Gastrocnemius medialis (tissue), 4 donors: Measurements from ENCODE around the gene MRPL33. TPM values are rescaled to one million over a fixed set of nuclear protein-coding genes. Genes with fewer than 3 reads are reported as not detected.
A peak's percentile ranks its signal among the peaks of the same experiment; 100 is the strongest.
"Not testable (repeated sequence)": the region's sequence is repeated elsewhere in the genome, so short reads cannot be mapped to it uniquely, and the experiment has no call there.

Experiments used
- ATAC-seq, 2 donors: fragments of 150-250 bp; one replicate each; pipeline ENCODE4 v1.9.1; 2016
- DNase-seq, 2 donors: peaks; one replicate each; pipeline ENCODE4 v3.0.0-alpha.2; 2019
- H3K27ac ChIP-seq, 4 donors: fragments of 200-600 bp; sonication (generic); 1 replicate in 1 of 4; 2 replicates in 3 of 4; pipeline ENCODE4 v1.5.1; 2016 to 2018; ENCODE audit warnings: mild to moderate bottlenecking in 2 of 4, moderate library complexity in 1 of 4
- H3K27me3 ChIP-seq, 3 donors: fragments of 200-600 bp; sonication (generic) in 2 of 3; 1 replicate in 1 of 3; 2 replicates in 2 of 3; pipeline versions ENCODE4 v1.5.1 to v1.6.0; 2016 to 2019; ENCODE audit warnings: mild to moderate bottlenecking in 1 of 3, moderate library complexity in 1 of 3
- H3K36me3 ChIP-seq, 2 donors: fragments of 200-600 bp; sonication (generic) in 1 of 2; one replicate each; pipeline ENCODE4 v1.5.1; 2017 to 2018
- H3K4me1 ChIP-seq, 2 donors: fragments of 200-600 bp; sonication (generic) in 1 of 2; one replicate each; pipeline ENCODE4 v1.5.1; 2016 to 2017; ENCODE audit warnings: mild to moderate bottlenecking in 2 of 2
- H3K4me3 ChIP-seq, 4 donors: fragments of 200-600 bp; sonication (generic) in 3 of 4; 1 replicate in 1 of 4; 2 replicates in 3 of 4; pipeline ENCODE4 v1.5.1; 2016 to 2019; ENCODE audit warnings: mild to moderate bottlenecking in 2 of 4
- H3K9me3 ChIP-seq, 3 donors: fragments of 200-600 bp; sonication (generic) in 2 of 3; 1 replicate in 1 of 3; 2 replicates in 2 of 3; pipeline ENCODE4 v1.5.1; 2016 to 2019
- POLR2A ChIP-seq, 2 donors: fragments of 450-650 bp; IDR thresholded peaks; one replicate each; pipeline ENCODE4 v1.6.1; 2017; ENCODE audit warnings: antibody characterized with exemption in 2 of 2, mild to moderate bottlenecking in 2 of 2, moderate library complexity in 2 of 2
- in situ Hi-C, 4 donors: fragments of 200-750 bp; cut with MboI; loops; one replicate each; pipeline versions ENCODE4 v1.15.0 to v1.8.0; 2017; ENCODE audit warnings: low sequenced_read_pairs in 4 of 4
- intact Hi-C: fragments of 100-400 bp; cut with DNase I; formaldehyde crosslinking; loops from one replicate; pipeline ENCODE4 v1.15.1; 2023; ENCODE audit warnings: low total_unique reads
- total RNA-seq, 4 donors: library from RNA; depleted of rRNA; stranded (reverse); fragments of >200 nt; gene quantifications; one replicate each; pipeline versions ENCODE4 v1.1.0 to v1.2.3, GENCODE V29; 2016
- TF ChIP-seq, protein P1 (sequence below), 5 experiments: fragments of 450-650 bp in 3 of 5; fragments of 200-600 bp in 2 of 5; sonication (generic) in 2 of 5; IDR thresholded peaks in 4 of 5; conservative IDR thresholded peaks in 1 of 5; 1 replicate in 4 of 5; 2 replicates in 1 of 5; pipeline ENCODE4 v1.5.1; 2016 to 2019; ENCODE audit warnings: antibody characterized with exemption in 5 of 5, mild to moderate bottlenecking in 3 of 5, moderate library complexity in 3 of 5

Gene MRPL33
- total RNA-seq, 4 donors from 2014 or later, result 231 to 500 (median 388) TPM

GRCh38 chr2:27756544-27757498 is 14.7 kb upstream of the MRPL33 start:
- no peaks in the 10 kb centered on the region for H3K36me3 ChIP-seq
- no peaks in the 10 kb centered on the region for H3K27me3 ChIP-seq
- intact Hi-C loops (no loop called here), in situ Hi-C loops (loop anchor here in 1 of 4 donors (10.0 kb wide), 1 partner anchor 698 kb away; no protein-coding TSS in a partner anchor)
- no peaks in the 10 kb centered on the region for H3K9me3 ChIP-seq
- peak overlapping the region in 3 of 4 donors; percentile 10 to 48 (median 40) for H3K27ac ChIP-seq
- peak; percentile 24 to 65 for DNase-seq
- H3K4me3 ChIP-seq, result no peak overlapping the region
- ATAC-seq, result peak; percentile 18 to 52
- TF ChIP-seq, protein P1, sequence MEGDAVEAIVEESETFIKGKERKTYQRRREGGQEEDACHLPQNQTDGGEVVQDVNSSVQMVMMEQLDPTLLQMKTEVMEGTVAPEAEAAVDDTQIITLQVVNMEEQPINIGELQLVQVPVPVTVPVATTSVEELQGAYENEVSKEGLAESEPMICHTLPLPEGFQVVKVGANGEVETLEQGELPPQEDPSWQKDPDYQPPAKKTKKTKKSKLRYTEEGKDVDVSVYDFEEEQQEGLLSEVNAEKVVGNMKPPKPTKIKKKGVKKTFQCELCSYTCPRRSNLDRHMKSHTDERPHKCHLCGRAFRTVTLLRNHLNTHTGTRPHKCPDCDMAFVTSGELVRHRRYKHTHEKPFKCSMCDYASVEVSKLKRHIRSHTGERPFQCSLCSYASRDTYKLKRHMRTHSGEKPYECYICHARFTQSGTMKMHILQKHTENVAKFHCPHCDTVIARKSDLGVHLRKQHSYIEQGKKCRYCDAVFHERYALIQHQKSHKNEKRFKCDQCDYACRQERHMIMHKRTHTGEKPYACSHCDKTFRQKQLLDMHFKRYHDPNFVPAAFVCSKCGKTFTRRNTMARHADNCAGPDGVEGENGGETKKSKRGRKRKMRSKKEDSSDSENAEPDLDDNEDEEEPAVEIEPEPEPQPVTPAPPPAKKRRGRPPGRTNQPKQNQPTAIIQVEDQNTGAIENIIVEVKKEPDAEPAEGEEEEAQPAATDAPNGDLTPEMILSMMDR (IDR thresholded peaks at IDR 0.05 in 4 of 5, conservative IDR thresholded peaks at IDR 0.05 in 1 of 5), result no peak
- TF ChIP-seq POLR2A (IDR thresholded peaks at IDR 0.05), result no peak
- H3K4me1 ChIP-seq, result peaks cover 7 to 18% of the 10 kb centered on the region in 2 donors

DNA sequence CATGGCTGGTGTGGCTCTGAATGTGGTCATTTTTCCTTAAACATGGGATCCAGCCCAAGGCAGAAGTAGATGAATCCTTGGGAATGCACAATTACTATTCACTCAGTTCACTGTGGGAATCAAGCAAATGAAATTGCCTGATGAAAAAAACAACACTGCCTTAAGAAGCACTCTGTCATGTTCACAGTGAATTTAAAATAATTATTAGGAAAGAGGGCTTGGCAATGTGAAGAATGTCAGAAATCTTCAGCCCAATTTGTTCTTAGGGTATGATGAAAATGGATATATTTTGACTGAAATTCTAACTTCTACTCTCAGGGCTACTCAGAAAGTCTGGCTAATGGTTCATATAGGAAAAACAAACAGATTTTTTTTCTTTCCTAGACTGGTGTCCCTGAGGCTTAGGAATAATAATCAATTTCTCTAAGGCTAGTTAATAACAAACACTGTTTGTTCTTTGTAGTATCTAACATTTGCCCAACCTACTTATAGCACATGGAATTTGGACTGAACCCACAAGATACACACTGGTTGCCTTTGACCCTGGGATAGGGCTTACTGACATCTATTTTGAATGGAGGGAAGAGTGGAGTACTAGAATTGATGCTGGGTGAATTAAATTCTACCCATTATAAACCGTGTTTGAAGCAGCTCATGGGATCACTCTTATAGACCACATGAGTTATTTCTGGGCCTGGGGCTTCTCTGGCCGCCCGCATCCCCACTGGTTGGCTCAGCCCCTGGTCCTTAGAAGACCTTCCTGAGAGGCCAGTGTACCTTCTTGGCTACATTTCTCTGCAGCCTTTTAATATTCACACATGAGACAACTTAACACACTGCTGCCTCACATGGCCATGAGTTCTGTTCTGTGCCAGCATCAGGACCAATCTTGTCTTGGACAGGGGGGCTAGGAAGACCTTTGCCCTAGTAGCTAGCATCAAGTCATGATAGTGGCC is 8.3 kb upstream of the MRPL33 start:
- Histone ChIP-seq H3K4me3 (no peak overlapping the region), H3K27me3 (no peaks in the 10 kb centered on the region), H3K27ac (no peak overlapping the region), H3K9me3 (no peaks in the 10 kb centered on the region), H3K4me1 (peaks cover 0 to 24% of the 10 kb centered on the region in 2 donors), H3K36me3 (no peaks in the 10 kb centered on the region)
- ATAC-seq (no peak), DNase-seq (no peak)
- no peak for TF ChIP-seq POLR2A (IDR thresholded peaks at IDR 0.05)
- TF ChIP-seq, protein P1 (IDR thresholded peaks at IDR 0.05 in 4 of 5, conservative IDR thresholded peaks at IDR 0.05 in 1 of 5), result no peak
- in situ Hi-C loops, result no loop called here
- intact Hi-C loops, result loop anchor here (5.0 kb wide), 1 partner anchor 329 kb away; no protein-coding TSS in a partner anchor

DNA sequence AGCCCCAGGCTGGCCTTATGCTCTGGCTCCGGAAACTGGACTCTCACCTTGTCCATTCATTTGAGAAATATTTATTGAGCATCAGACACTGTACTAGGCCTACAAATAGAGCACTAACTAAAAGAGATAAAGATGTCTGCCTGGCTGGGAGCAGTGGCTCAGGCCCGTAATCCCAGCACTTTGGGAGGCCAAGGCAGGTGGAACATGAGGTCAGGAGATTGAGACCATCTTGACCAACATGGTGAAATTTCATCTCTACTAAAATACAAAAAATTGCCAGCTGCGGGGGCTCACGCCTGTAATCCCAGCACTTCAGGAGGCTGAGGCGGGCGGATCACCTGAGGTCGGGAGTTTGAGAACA is 7.6 kb upstream of the MRPL33 start:
- Histone ChIP-seq H3K36me3 (no peaks in the 10 kb centered on the region), H3K9me3 (no peaks in the 10 kb centered on the region), H3K4me3 (no peak overlapping the region), H3K27me3 (no peaks in the 10 kb centered on the region), H3K4me1 (peaks cover 0 to 24% of the 10 kb centered on the region in 2 donors), H3K27ac (no peak overlapping the region)
- no peak for TF ChIP-seq POLR2A (IDR thresholded peaks at IDR 0.05)
- TF ChIP-seq, protein P1 (IDR thresholded peaks at IDR 0.05 in 4 of 5, conservative IDR thresholded peaks at IDR 0.05 in 1 of 5), result no peak
- in situ Hi-C loops (no loop called here), intact Hi-C loops (loop anchor here (5.0 kb wide), 1 partner anchor 328 kb away; no protein-coding TSS in a partner anchor)
- no peak for ATAC-seq
- no peak for DNase-seq

DNA sequence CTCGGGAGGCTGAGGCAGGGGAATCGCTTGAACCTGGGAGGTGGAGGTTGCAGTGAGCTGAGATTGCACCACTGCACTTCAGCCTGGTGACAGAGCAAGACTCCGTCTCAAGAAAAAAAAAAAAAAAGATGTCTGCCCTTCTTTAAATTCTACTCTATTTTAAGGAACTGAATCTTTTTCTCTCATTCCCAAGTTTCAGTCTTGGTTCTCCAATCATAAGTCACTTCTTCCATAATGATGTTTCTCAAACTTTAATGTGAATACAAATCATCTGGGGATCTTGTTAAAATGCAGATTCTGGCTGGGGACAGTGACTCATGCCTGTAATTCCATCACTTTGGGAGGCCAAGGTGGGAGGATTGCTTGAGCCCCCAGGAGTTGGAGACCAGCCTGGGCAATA is 7.0 kb upstream of the MRPL33 start:
- in situ Hi-C loops, ATAC-seq, H3K27ac ChIP-seq, H3K9me3 ChIP-seq, DNase-seq, H3K4me3 ChIP-seq, H3K27me3 ChIP-seq, H3K36me3 ChIP-seq: not testable (repeated sequence)
- peaks cover 0 to 21% of the 10 kb centered on the region in 2 donors for H3K4me1 ChIP-seq
- intact Hi-C loops, result loop anchor here (5.0 kb wide), 1 partner anchor 328 kb away; no protein-coding TSS in a partner anchor
